Keratinocyte (primary cell): ENCODE data around the gene KBTBD12. TPM values are rescaled to one million over a fixed set of nuclear protein-coding genes. Genes with fewer than 3 reads are reported as not detected.

Source experiments
- DNase-seq: peaks from one replicate; pipeline ENCODE4 v3.0.0-alpha.2; 2011; ENCODE audit warnings: low read depth, missing footprints, low spot score
- FAIRE-seq: peaks from 2 replicates; lab custom pipeline; 2011; peaks lifted over from hg19 to GRCh38; lab: Jason Lieb, UNC
- H2AFZ ChIP-seq: 2 replicates; pipeline ENCODE4 v1.6.0; 2012; ENCODE audit warnings: low read length, control low read depth, inconsistent platforms; ENCODE audit not compliant: control insufficient read depth
- H3K27ac ChIP-seq: 2 replicates; pipeline ENCODE4 v1.5.1; 2011; ENCODE audit warnings: low read length; ENCODE audit not compliant: control insufficient read depth, insufficient read depth
- H3K27me3 ChIP-seq: 3 replicates; pipeline ENCODE4 v1.6.0; 2011; ENCODE audit warnings: low read length; ENCODE audit not compliant: control insufficient read depth, insufficient read depth; ENCODE audit errors: extremely low read depth
- H3K36me3 ChIP-seq, 2 experiments: 2 replicates in 1 of 2; 3 replicates in 1 of 2; pipeline ENCODE4 v1.5.1; 2011; ENCODE audit warnings: low read length in 2 of 2, mild to moderate bottlenecking in 1 of 2; ENCODE audit not compliant: control insufficient read depth in 2 of 2, insufficient read depth in 2 of 2; ENCODE audit errors: extremely low read depth in 1 of 2
- H3K4me1 ChIP-seq: 3 replicates; pipeline ENCODE4 v1.5.1; 2011; ENCODE audit warnings: low read length; ENCODE audit not compliant: control insufficient read depth, insufficient read depth; ENCODE audit errors: extremely low read depth
- H3K4me2 ChIP-seq: 3 replicates; pipeline ENCODE4 v1.6.0; 2011; ENCODE audit warnings: low read depth, low read length; ENCODE audit not compliant: control insufficient read depth, insufficient read depth; ENCODE audit errors: extremely low read depth
- H3K4me3 ChIP-seq, 3 experiments: fragments of 200-600 bp in 1 of 3; sonication (generic) in 1 of 3; 2 replicates in 2 of 3; 3 replicates in 1 of 3; pipeline ENCODE4 v1.5.1; 2011 to 2016; ENCODE audit warnings: low read length in 3 of 3, mild to moderate bottlenecking in 3 of 3, control low read depth in 2 of 3, inconsistent platforms in 1 of 3, low read depth in 1 of 3, mixed read lengths in 1 of 3, mixed run types in 1 of 3, moderate library complexity in 1 of 3; ENCODE audit not compliant: control insufficient read depth in 2 of 3, insufficient read depth in 2 of 3; ENCODE audit errors: extremely low read depth in 1 of 3
- H3K79me2 ChIP-seq: 2 replicates; pipeline ENCODE4 v1.6.0; 2012; ENCODE audit warnings: low read length; ENCODE audit not compliant: control insufficient read depth, insufficient read depth
- H3K9ac ChIP-seq: 3 replicates; pipeline ENCODE4 v1.6.0; 2011; ENCODE audit warnings: low read length; ENCODE audit not compliant: control insufficient read depth, insufficient read depth; ENCODE audit errors: extremely low read depth
- H3K9me1 ChIP-seq: 3 replicates; pipeline ENCODE4 v1.6.0; 2011; ENCODE audit warnings: low read length; ENCODE audit not compliant: control insufficient read depth, insufficient read depth; ENCODE audit errors: extremely low read depth
- H3K9me3 ChIP-seq: 2 replicates; pipeline ENCODE4 v1.5.1; 2012; ENCODE audit warnings: low read depth, low read length; ENCODE audit not compliant: control insufficient read depth
- H4K20me1 ChIP-seq: 3 replicates; pipeline ENCODE4 v1.6.0; 2011; ENCODE audit warnings: low read length; ENCODE audit not compliant: control insufficient read depth, insufficient read depth; ENCODE audit errors: extremely low read depth
- EZH2 ChIP-seq: IDR thresholded peaks from one replicate; pipeline ENCODE4 v1.6.1; 2012; ENCODE audit warnings: inconsistent platforms, mild to moderate bottlenecking, low read length, moderate library complexity
- dilution Hi-C: fragments of 300-500 bp; cut with MboI; formaldehyde crosslinking; loops from one replicate; pipeline ENCODE4 v1.7.0; 2020; ENCODE audit warnings: low sequenced_read_pairs; ENCODE audit not compliant: extremely low pct_ligation_motif_present
- polyA plus RNA-seq, 5 experiments: library from polyadenylated mRNA; depleted of rRNA in 3 of 5; stranded (reverse) in 3 of 5; stranded (forward) in 1 of 5; unstranded in 1 of 5; fragments of >200 nt; gene quantifications; 1 replicate in 1 of 5; 2 replicates in 3 of 5; 3 replicates in 1 of 5; pipeline versions ENCODE4 v1.2.1 to v1.2.3, GENCODE V29; 2011 to 2012; ENCODE audit warnings: missing spikeins in 2 of 5, low read depth in 1 of 5, low replicate concordance in 1 of 5
- TF ChIP-seq, protein P1 (sequence below), 3 experiments: IDR thresholded peaks in 1 of 3; conservative IDR thresholded peaks in 1 of 3; optimal IDR thresholded peaks in 1 of 3; 2 replicates in 2 of 3; 3 replicates in 1 of 3; pipeline versions ENCODE3 to v1.5.1; 2011; ENCODE audit warnings: low read length in 3 of 3, mild to moderate bottlenecking in 3 of 3, moderate library complexity in 2 of 3, control low read depth in 1 of 3, inconsistent platforms in 1 of 3; ENCODE audit not compliant: insufficient read depth in 2 of 3; ENCODE audit errors: extremely low read depth in 1 of 3

KBTBD12 gene
- polyA plus RNA-seq, 1 donor (not counting 4 experiments of a cell fraction or from before 2014, with no cell fraction given) = not detected

DNA sequence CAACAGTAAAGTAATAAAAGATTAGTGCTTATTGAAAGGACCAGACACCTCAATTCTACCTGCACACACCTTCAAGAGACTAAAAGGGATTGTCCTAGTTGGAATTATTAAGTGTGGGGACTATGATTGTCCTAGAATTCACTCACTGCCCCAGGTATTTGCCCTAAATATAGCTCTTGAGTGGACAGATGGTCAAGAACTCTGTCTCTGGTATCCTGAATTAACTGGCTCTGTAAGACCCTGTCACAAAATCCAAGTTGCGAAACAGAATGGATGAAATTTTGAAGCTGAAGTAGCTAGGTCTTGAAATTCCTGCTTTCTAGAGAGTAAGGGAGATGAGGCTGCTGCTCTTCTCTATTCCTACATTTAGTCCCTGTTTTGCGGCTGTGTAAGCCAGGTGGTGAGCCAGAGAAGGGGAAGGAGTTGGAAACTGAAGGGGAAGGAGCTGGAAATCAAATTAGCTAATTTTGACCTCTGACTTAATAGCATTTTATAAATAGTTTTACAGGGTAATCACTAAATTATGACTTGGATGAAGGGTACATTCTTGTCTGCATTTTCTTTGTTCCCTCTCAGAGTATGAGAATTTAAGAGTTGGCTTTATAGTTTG is 34.5 kb downstream of the KBTBD12 start:
- H3K4me3 ChIP-seq = no peak overlapping the region
- H3K79me2 ChIP-seq = no peaks in the 10 kb centered on the region
- no peaks in the 10 kb centered on the region for H3K9me1 ChIP-seq
- no peak overlapping the region for H3K9ac ChIP-seq
- H3K27ac ChIP-seq = no peak overlapping the region
- H3K4me1 ChIP-seq = peaks cover 11% of the 10 kb centered on the region
- H3K9me3 ChIP-seq = no peaks in the 10 kb centered on the region
- H3K36me3 ChIP-seq = no peaks in the 10 kb centered on the region
- dilution Hi-C loops = no loop called here
- no peak overlapping the region for H2AFZ ChIP-seq
- no peaks in the 10 kb centered on the region for H3K27me3 ChIP-seq
- FAIRE-seq (no peak), DNase-seq (no peak)
- TF ChIP-seq, protein P1, sequence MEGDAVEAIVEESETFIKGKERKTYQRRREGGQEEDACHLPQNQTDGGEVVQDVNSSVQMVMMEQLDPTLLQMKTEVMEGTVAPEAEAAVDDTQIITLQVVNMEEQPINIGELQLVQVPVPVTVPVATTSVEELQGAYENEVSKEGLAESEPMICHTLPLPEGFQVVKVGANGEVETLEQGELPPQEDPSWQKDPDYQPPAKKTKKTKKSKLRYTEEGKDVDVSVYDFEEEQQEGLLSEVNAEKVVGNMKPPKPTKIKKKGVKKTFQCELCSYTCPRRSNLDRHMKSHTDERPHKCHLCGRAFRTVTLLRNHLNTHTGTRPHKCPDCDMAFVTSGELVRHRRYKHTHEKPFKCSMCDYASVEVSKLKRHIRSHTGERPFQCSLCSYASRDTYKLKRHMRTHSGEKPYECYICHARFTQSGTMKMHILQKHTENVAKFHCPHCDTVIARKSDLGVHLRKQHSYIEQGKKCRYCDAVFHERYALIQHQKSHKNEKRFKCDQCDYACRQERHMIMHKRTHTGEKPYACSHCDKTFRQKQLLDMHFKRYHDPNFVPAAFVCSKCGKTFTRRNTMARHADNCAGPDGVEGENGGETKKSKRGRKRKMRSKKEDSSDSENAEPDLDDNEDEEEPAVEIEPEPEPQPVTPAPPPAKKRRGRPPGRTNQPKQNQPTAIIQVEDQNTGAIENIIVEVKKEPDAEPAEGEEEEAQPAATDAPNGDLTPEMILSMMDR (optimal IDR thresholded peaks at IDR 0.05 in 1 of 3, IDR thresholded peaks at IDR 0.05 in 1 of 3, conservative IDR thresholded peaks at IDR 0.05 in 1 of 3; ENCODE audit: extremely low read depth in 1 of 3, insufficient read depth in 2 of 3, low read length in 3 of 3) = no peak
- TF ChIP-seq EZH2 = no peak
- no peaks in the 10 kb centered on the region for H4K20me1 ChIP-seq
- no peak overlapping the region for H3K4me2 ChIP-seq

DNA sequence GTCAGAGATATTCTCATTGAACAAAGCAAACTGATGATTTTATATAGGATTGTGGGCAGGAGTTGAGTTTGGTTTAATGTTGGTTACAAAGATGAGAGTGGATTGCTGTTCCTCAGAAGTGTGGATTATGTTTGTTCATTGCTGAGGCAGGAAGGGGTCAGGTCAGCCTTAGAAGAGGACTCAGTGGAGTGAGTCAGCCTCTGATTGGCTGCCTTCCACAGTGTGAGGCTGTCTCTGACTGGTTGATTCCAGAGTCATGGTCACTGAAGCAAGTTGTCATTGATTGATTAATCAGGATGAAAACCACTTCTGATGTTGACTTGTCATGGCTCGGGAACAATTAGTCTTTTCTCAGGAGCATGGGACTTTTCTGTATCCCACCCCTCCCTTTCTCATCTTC is 36.2 kb downstream of the KBTBD12 start:
- Histone ChIP-seq H3K4me3 (no peak overlapping the region), H3K36me3 (no peaks in the 10 kb centered on the region), H3K79me2 (no peaks in the 10 kb centered on the region), H3K27me3 (no peaks in the 10 kb centered on the region), H2AFZ (no peak overlapping the region), H3K4me2 (no peak overlapping the region), H3K4me1 (peaks cover 11% of the 10 kb centered on the region), H3K9me1 (no peaks in the 10 kb centered on the region), H3K27ac (no peak overlapping the region), H3K9ac (no peak overlapping the region), H3K9me3 (no peaks in the 10 kb centered on the region), H4K20me1 (no peaks in the 10 kb centered on the region)
- no peak for DNase-seq
- TF ChIP-seq, protein P1 (optimal IDR thresholded peaks at IDR 0.05 in 1 of 3, IDR thresholded peaks at IDR 0.05 in 1 of 3, conservative IDR thresholded peaks at IDR 0.05 in 1 of 3; ENCODE audit: extremely low read depth in 1 of 3, insufficient read depth in 2 of 3, low read length in 3 of 3) = no peak
- no peak for TF ChIP-seq EZH2
- no peak for FAIRE-seq
- dilution Hi-C loops = no loop called here
